ENCODE data around the gene GSE1. TPM values are rescaled to one million over a fixed set of nuclear protein-coding genes. Genes with fewer than 3 reads are reported as not detected.

GSE1 gene
- total and polyA plus RNA-seq, 2 of the 13 experiments (the other 11 are each of a cell fraction or from before 2014, with no cell fraction given), result 16.1 to 31.2 TPM

GRCh38 chr16:85611444-85612190 lies 1.5 kb upstream of the GSE1 start (continued):
- TF ChIP-seq RBM39 (IDR thresholded peaks at IDR 0.05; ENCODE audit: low read depth, low read length, poor library complexity, severe bottlenecking) (no peak), ESRRA (CRISPR knock-in tag; IDR thresholded peaks at IDR 0.05; ENCODE audit: low read depth) (no peak), ZNF333 (CRISPR knock-in tag; IDR thresholded peaks at IDR 0.05; ENCODE audit: borderline replicate concordance) (no peak), KAT7 (CRISPR knock-in tag; IDR thresholded peaks at IDR 0.05; ENCODE audit: borderline replicate concordance) (no peak), ZBTB7A (CRISPR knock-in tag; IDR thresholded peaks at IDR 0.05) (0 out of 2 replicates have a peak, but pooled peaks have one; percentile 5), ARID4A (CRISPR knock-in tag; IDR thresholded peaks at IDR 0.05; ENCODE audit: borderline replicate concordance) (peak; percentile 11; the same call in 1 of the 2 replicates), BCL3 (CRISPR knock-in tag; IDR thresholded peaks at IDR 0.05) (peak; percentile 47; the same call in 1 of the 2 replicates), FOXA3 (CRISPR knock-in tag; IDR thresholded peaks at IDR 0.05) (peak; percentile 7; the same call in 1 of the 2 replicates), MAF1 (CRISPR knock-in tag; IDR thresholded peaks at IDR 0.05; ENCODE audit: borderline replicate concordance) (0 out of 2 replicates have a peak, but pooled peaks have one; percentile 21), MED13 (CRISPR knock-in tag; IDR thresholded peaks at IDR 0.05) (no peak), ZNF251 (CRISPR knock-in tag; IDR thresholded peaks at IDR 0.05) (no peak), CCDC6 (CRISPR knock-in tag; IDR thresholded peaks at IDR 0.05) (peak; percentile 78; the same call in 1 of the 2 replicates), ARID3A (IDR thresholded peaks at IDR 0.05; ENCODE audit: low read depth, low read length) (no peak), SIN3B (IDR thresholded peaks at IDR 0.05; ENCODE audit: low read length) (no peak), ZNF142 (CRISPR knock-in tag; IDR thresholded peaks at IDR 0.05) (no peak; the same call in 1 of the 2 replicates)
